KOPT-K1 (cell line): ENCODE data around the gene ATP8B1.
A peak's percentile ranks its signal among the peaks of the same experiment; 100 is the strongest.
"Not testable (repeated sequence)": the region's sequence is repeated elsewhere in the genome, so short reads cannot be mapped to it uniquely, and the experiment has no call there.

Experiments
- H3K27ac ChIP-seq: fragments of 200-600 bp; sonication (generic); 2 replicates; pipeline ENCODE4 v1.5.1; 2016; ENCODE audit warnings: antibody characterized with exemption, mild to moderate bottlenecking, low read depth, low read length; ENCODE audit not compliant: poor library complexity, severe bottlenecking
- H3K36me3 ChIP-seq: fragments of 200-600 bp; sonication (generic); 2 replicates; pipeline ENCODE4 v1.5.1; 2017; ENCODE audit warnings: antibody characterized with exemption, mild to moderate bottlenecking, low read length, moderate library complexity; ENCODE audit not compliant: insufficient read depth
- H3K9me3 ChIP-seq: fragments of 200-600 bp; sonication (generic); 2 replicates; pipeline ENCODE4 v1.5.1; 2017; ENCODE audit warnings: antibody characterized with exemption, low read length, mild to moderate bottlenecking; ENCODE audit not compliant: insufficient read depth, poor library complexity, severe bottlenecking

The ATP8B1 gene

DNA sequence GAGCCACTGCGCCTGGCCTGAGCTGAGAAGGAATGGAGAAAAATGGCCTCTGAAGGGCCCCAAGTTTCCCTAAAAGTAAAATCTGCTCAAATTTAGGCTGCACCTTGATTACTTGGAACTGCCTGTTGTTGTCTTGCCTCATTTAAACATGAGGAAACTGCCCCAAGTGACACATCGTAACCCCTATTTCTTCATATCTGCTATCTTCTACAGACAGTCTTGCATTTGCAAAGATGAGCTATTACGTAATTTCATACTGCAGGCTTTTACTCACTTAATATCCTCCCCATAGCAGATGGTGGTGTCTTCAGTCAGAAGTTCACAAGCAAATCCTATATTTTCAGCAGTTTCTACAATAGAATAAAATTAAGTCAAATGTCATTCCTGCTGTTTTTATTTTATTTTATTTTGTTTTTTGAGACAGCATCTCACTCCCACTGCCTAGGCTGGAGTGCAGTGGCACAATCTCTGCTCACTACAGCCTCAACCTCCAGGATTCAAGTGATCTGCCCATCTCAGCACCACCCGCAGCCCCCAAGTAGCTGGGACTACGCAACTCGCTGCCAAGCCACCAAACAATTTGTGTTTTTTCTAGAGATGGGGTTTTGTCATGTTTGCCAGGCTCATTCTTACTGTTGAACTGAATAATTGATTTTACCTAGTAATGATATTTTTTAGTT, 136.2 kb downstream of the ATP8B1 start:
- no peak overlapping the region for H3K27ac ChIP-seq
- no peaks in the 10 kb centered on the region for H3K36me3 ChIP-seq
- no peaks in the 10 kb centered on the region for H3K9me3 ChIP-seq

DNA sequence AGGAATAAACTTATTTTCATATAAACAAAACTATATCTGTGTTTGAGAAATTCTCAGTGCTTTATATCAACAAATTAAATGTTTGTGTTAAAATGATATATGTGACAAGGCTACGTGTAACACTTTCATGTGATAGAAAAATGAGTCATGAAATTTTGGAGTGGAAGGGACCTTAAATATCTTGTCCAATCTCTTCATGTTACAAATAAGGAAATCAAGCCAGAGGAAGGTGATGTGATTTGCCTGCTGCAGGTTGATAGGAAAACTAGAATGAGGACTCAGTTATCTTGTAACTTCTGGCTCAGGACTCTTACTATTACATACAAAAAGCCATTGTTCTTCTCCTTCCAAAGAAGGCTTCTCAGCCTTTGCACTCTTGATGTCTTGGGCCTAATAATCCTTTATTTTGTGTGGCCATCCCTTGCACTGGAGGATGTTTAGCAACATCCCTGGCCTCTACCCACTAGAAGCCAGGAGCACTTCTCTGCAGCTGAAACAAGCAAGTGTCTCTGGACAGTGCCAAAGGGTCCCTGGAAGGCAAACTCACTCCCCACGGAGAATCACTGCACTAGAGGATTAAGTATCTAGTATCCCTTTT, 138.4 kb downstream of the ATP8B1 start:
- no peaks in the 10 kb centered on the region for H3K36me3 ChIP-seq
- no peak overlapping the region for H3K27ac ChIP-seq
- H3K9me3 ChIP-seq, result no peaks in the 10 kb centered on the region

- Histone ChIP-seq H3K27ac (no peak overlapping the region), H3K9me3 (peaks cover 2% of the 10 kb centered on the region), H3K36me3 (no peaks in the 10 kb centered on the region)
Observed at GRCh38 chr18:57660961-57661360, 142.2 kb downstream of the ATP8B1 start.

DNA sequence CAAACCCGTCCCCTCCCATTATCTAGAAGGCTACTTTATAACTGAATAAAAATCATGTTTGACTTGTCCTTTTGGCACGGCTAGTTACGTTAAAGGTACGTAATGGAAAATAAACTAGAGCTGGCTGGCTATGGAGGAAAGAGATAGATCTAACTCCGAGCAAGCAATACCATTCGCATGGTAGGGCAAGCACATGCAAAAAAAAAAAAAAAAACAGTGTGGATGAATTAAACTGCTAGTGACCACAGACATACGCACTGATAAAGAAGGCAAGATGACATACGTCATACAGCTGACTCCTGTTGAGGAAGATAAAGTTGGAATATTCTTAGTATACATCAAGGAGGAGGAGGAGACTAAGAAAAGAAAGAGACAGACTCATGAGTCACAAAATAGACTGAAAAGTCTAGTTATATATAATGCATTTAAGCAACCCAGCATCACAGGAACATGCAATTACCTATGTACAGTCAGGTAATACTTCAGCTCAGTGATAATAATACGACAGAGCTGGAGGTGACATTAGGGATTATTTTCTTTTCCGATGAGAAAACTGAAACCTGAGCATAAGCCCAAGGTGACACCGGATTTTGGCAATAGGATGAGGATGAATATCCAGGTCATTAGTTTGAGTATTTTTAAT, 143.5 kb downstream of the ATP8B1 start:
- Histone ChIP-seq H3K27ac (no peak overlapping the region), H3K9me3 (peaks cover 16% of the 10 kb centered on the region), H3K36me3 (peaks cover 10% of the 10 kb centered on the region; the same call in 1 of the 2 replicates)

GRCh38 chr18:57657542-57657941, 145.6 kb downstream of the ATP8B1 start:
- peaks cover 10% of the 10 kb centered on the region; the same call in 1 of the 2 replicates for H3K36me3 ChIP-seq
- H3K9me3 ChIP-seq, result peaks cover 20% of the 10 kb centered on the region

DNA sequence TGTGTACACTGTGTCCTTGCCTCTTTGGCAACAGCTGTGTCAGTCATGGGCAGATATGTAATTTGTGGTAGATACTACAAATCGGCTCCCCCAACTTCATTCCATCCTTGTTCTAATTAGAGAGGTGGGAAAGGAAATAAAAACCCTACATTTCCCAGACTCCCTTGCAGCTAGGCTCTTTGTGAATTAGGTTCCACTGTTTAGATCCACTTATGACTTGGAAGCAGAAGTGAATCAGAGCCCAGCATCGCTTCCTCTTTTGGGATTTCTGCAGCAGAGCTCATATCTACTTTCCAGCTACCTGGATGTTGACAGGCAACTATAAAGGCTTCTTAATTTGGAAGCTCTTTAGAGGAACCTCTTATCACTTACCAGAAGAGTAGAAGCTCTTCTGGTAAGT, 147.4 kb downstream of the ATP8B1 start:
- Histone ChIP-seq H3K36me3 (peaks cover 10% of the 10 kb centered on the region; the same call in 1 of the 2 replicates), H3K27ac (no peak overlapping the region), H3K9me3 (peaks cover 20% of the 10 kb centered on the region)

More at GRCh38 chr18:57657542-57657941, 145.6 kb downstream of the ATP8B1 start:
- H3K27ac ChIP-seq, result no peak overlapping the region

DNA sequence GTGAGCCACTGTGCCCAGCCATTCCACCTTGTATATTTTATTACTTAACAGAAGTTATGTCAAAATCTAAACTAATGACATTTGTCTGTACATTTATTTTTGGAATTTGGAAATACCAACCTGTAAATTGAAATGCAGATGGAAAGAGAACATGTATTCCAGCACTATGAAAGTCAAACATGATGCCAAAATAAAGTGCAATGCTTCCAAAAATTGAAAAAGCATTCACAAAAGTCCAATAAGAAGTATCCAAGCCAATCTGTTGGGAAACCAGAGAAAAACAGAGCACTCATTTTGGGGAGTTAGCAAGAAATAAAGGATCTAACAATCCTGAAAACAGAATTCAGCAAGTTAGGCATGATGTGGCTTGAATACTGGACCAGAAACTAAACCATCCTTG, 151.2 kb downstream of the ATP8B1 start:
- no peak overlapping the region for H3K27ac ChIP-seq
- peaks cover 20% of the 10 kb centered on the region for H3K9me3 ChIP-seq
- peaks cover 10% of the 10 kb centered on the region; the same call in 1 of the 2 replicates for H3K36me3 ChIP-seq

GRCh38 chr18:57649556-57650500, 153.3 kb downstream of the ATP8B1 start:
- no peak overlapping the region for H3K27ac ChIP-seq
- peaks cover 7% of the 10 kb centered on the region; the same call in 1 of the 2 replicates for H3K36me3 ChIP-seq
- peaks cover 6% of the 10 kb centered on the region for H3K9me3 ChIP-seq

DNA sequence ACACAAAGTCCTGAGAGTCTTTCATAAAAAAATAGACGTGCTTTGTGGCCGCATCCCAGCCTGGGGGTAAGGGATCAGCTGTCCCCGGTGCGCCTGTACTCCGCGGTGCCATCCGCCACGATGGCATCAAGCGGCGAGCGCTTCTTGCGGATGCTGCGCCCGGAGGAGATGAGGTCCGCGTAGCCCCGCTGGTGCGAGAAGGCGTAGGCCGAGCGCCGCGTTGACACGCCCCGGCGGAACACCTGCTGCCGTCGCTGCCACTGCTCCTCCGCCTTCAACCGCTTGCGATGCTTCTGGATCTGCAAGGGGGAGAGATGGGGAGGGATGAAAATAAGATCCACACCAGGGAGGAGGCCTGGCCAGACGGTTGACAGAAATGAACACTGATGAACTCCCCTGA, 154.7 kb downstream of the ATP8B1 start:
- Histone ChIP-seq H3K9me3 (peaks cover 3% of the 10 kb centered on the region), H3K36me3 (peaks cover 10% of the 10 kb centered on the region; the same call in 1 of the 2 replicates), H3K27ac (no peak overlapping the region)

DNA sequence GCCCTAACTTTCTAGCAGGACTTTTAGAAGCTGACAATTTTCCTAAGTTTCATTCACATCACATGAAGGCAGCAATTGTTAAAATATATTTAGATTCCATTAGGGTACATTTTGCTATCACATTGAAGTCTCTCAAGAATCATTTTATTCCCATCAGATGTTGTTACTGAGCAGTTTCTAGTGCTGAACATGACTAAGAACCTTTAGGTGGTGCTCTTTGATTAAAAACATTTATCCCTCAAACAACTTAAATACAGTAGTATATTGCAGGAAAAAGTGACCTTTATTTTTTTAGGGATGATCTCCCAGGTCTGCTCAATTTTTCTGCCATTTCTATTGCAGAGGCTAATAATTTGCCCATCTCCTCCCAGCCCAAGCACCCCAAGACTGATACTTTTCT, 158.6 kb downstream of the ATP8B1 start:
- Histone ChIP-seq H3K9me3 (peaks cover 7% of the 10 kb centered on the region), H3K27ac (no peak overlapping the region), H3K36me3 (peaks cover 15% of the 10 kb centered on the region)

- not testable (repeated sequence) for H3K27ac ChIP-seq, H3K9me3 ChIP-seq
- H3K36me3 ChIP-seq, result peaks cover 15% of the 10 kb centered on the region
Observed at GRCh38 chr18:57643726-57644125, 159.4 kb downstream of the ATP8B1 start.

GRCh38 chr18:57642462-57642861, 160.7 kb downstream of the ATP8B1 start:
- H3K9me3 ChIP-seq, result not testable (repeated sequence)
- Histone ChIP-seq H3K27ac (peak overlapping the region; percentile 79), H3K36me3 (peaks cover 15% of the 10 kb centered on the region)

- H3K27ac ChIP-seq, result peak overlapping the region; percentile 71
- H3K9me3 ChIP-seq, result peaks cover 7% of the 10 kb centered on the region
- H3K36me3 ChIP-seq, result peaks cover 15% of the 10 kb centered on the region
Observed at GRCh38 chr18:57640749-57641148, 162.4 kb downstream of the ATP8B1 start.

- H3K36me3 ChIP-seq, result peaks cover 13% of the 10 kb centered on the region
- H3K27ac ChIP-seq, result peak overlapping the region; percentile 71
- peaks cover 7% of the 10 kb centered on the region for H3K9me3 ChIP-seq
Observed at GRCh38 chr18:57640236-57640635, 162.9 kb downstream of the ATP8B1 start.
